Gastrocnemius medialis (tissue), 4 donors: Measurements from ENCODE around the gene CDH16. TPM values are rescaled to one million over a fixed set of nuclear protein-coding genes. Genes with fewer than 3 reads are reported as not detected.
A peak's percentile ranks its signal among the peaks of the same experiment; 100 is the strongest.

Experiments
- ATAC-seq, 2 donors: fragments of 150-250 bp; one replicate each; pipeline ENCODE4 v1.9.1; 2016
- DNase-seq, 2 donors: peaks; one replicate each; pipeline ENCODE4 v3.0.0-alpha.2; 2019
- H3K27ac ChIP-seq, 4 donors: fragments of 200-600 bp; sonication (generic); 1 replicate in 1 of 4; 2 replicates in 3 of 4; pipeline ENCODE4 v1.5.1; 2016 to 2018; ENCODE audit warnings: mild to moderate bottlenecking in 2 of 4, moderate library complexity in 1 of 4
- H3K27me3 ChIP-seq, 3 donors: fragments of 200-600 bp; sonication (generic) in 2 of 3; 1 replicate in 1 of 3; 2 replicates in 2 of 3; pipeline versions ENCODE4 v1.5.1 to v1.6.0; 2016 to 2019; ENCODE audit warnings: mild to moderate bottlenecking in 1 of 3, moderate library complexity in 1 of 3
- H3K36me3 ChIP-seq, 2 donors: fragments of 200-600 bp; sonication (generic) in 1 of 2; one replicate each; pipeline ENCODE4 v1.5.1; 2017 to 2018
- H3K4me1 ChIP-seq, 2 donors: fragments of 200-600 bp; sonication (generic) in 1 of 2; one replicate each; pipeline ENCODE4 v1.5.1; 2016 to 2017; ENCODE audit warnings: mild to moderate bottlenecking in 2 of 2
- H3K4me3 ChIP-seq, 4 donors: fragments of 200-600 bp; sonication (generic) in 3 of 4; 1 replicate in 1 of 4; 2 replicates in 3 of 4; pipeline ENCODE4 v1.5.1; 2016 to 2019; ENCODE audit warnings: mild to moderate bottlenecking in 2 of 4
- H3K9me3 ChIP-seq, 3 donors: fragments of 200-600 bp; sonication (generic) in 2 of 3; 1 replicate in 1 of 3; 2 replicates in 2 of 3; pipeline ENCODE4 v1.5.1; 2016 to 2019
- POLR2A ChIP-seq, 2 donors: fragments of 450-650 bp; IDR thresholded peaks; one replicate each; pipeline ENCODE4 v1.6.1; 2017; ENCODE audit warnings: antibody characterized with exemption in 2 of 2, mild to moderate bottlenecking in 2 of 2, moderate library complexity in 2 of 2
- in situ Hi-C, 4 donors: fragments of 200-750 bp; cut with MboI; loops; one replicate each; pipeline versions ENCODE4 v1.15.0 to v1.8.0; 2017; ENCODE audit warnings: low sequenced_read_pairs in 4 of 4
- intact Hi-C: fragments of 100-400 bp; cut with DNase I; formaldehyde crosslinking; loops from one replicate; pipeline ENCODE4 v1.15.1; 2023; ENCODE audit warnings: low total_unique reads
- total RNA-seq, 4 donors: library from RNA; depleted of rRNA; stranded (reverse); fragments of >200 nt; gene quantifications; one replicate each; pipeline versions ENCODE4 v1.1.0 to v1.2.3, GENCODE V29; 2016
- TF ChIP-seq, protein P1 (sequence below), 5 experiments: fragments of 450-650 bp in 3 of 5; fragments of 200-600 bp in 2 of 5; sonication (generic) in 2 of 5; IDR thresholded peaks in 4 of 5; conservative IDR thresholded peaks in 1 of 5; 1 replicate in 4 of 5; 2 replicates in 1 of 5; pipeline ENCODE4 v1.5.1; 2016 to 2019; ENCODE audit warnings: antibody characterized with exemption in 5 of 5, mild to moderate bottlenecking in 3 of 5, moderate library complexity in 3 of 5

The CDH16 gene
- total RNA-seq, 4 donors from 2014 or later = 0.10 to 0.87 (median 0.16) TPM; not detected in 1

- in situ Hi-C loops = no loop called here
- DNase-seq (no peak), ATAC-seq (no peak)
- Histone ChIP-seq H3K4me3 (peak overlapping the region; percentile 74 to 90 (median 82)), H3K36me3 (no peaks in the 10 kb centered on the region), H3K27me3 (no peaks in the 10 kb centered on the region), H3K4me1 (peaks cover 41 to 57% of the 10 kb centered on the region in 2 donors), H3K9me3 (no peaks in the 10 kb centered on the region), H3K27ac (peak overlapping the region; percentile 97 to 99 (median 97))
- no peak for TF ChIP-seq POLR2A (IDR thresholded peaks at IDR 0.05)
- TF ChIP-seq, protein P1, sequence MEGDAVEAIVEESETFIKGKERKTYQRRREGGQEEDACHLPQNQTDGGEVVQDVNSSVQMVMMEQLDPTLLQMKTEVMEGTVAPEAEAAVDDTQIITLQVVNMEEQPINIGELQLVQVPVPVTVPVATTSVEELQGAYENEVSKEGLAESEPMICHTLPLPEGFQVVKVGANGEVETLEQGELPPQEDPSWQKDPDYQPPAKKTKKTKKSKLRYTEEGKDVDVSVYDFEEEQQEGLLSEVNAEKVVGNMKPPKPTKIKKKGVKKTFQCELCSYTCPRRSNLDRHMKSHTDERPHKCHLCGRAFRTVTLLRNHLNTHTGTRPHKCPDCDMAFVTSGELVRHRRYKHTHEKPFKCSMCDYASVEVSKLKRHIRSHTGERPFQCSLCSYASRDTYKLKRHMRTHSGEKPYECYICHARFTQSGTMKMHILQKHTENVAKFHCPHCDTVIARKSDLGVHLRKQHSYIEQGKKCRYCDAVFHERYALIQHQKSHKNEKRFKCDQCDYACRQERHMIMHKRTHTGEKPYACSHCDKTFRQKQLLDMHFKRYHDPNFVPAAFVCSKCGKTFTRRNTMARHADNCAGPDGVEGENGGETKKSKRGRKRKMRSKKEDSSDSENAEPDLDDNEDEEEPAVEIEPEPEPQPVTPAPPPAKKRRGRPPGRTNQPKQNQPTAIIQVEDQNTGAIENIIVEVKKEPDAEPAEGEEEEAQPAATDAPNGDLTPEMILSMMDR (IDR thresholded peaks at IDR 0.05 in 4 of 5, conservative IDR thresholded peaks at IDR 0.05 in 1 of 5) = no peak
- intact Hi-C loops = loop anchor here (2.0 kb wide), 1 partner anchor 212 kb away; no protein-coding TSS in a partner anchor
Measured at GRCh38 chr16:66950437-66950836, 31.8 kb upstream of the CDH16 start.

- no peaks in the 10 kb centered on the region for H3K27me3 ChIP-seq
- DNase-seq = peak; percentile 52 to 77
- peak; percentile 24 to 44 for ATAC-seq
- H3K9me3 ChIP-seq = no peaks in the 10 kb centered on the region
- intact Hi-C loops (loop anchor here (1.0 kb wide), 1 partner anchor 49 kb away; no protein-coding TSS in a partner anchor), in situ Hi-C loops (no loop called here)
- peak overlapping the region; percentile 74 to 90 (median 82) for H3K4me3 ChIP-seq
- no peaks in the 10 kb centered on the region for H3K36me3 ChIP-seq
- peaks cover 37 to 54% of the 10 kb centered on the region in 2 donors for H3K4me1 ChIP-seq
- TF ChIP-seq, protein P1 (IDR thresholded peaks at IDR 0.05 in 4 of 5, conservative IDR thresholded peaks at IDR 0.05 in 1 of 5) = no peak
- peak; percentile 49 to 65 for TF ChIP-seq POLR2A (IDR thresholded peaks at IDR 0.05)
- H3K27ac ChIP-seq = peak overlapping the region; percentile 97 to 99 (median 97)
Measured at GRCh38 chr16:66949472-66949871, 30.8 kb upstream of the CDH16 start.

DNA sequence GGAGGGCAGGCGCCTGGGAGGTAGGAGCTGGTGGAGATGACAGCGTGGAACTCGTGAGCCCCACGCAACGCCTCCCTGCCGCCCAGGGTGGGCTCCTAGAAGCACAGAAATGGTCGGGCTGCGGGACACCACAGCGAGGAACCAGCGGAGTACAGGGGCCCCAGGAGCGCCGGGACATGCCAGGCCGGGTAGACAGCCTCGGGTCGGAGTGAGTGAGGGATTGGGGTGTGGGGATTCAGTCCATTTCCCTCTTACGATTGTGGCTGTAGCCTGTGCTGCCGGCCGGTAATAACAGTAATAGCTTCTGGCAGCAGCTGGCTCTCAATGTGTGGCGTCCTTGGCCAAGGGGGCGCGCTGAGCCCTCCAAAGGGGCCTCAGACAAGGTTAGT, 30.1 kb upstream of the CDH16 start:
- in situ Hi-C loops = no loop called here
- intact Hi-C loops = loop anchor here (1.0 kb wide), 1 partner anchor 49 kb away; no protein-coding TSS in a partner anchor
- DNase-seq (no peak), ATAC-seq (peak in 1 of 2 donors; percentile 0)
- peaks cover 0 to 2% of the 10 kb centered on the region in 2 donors for H3K36me3 ChIP-seq
- peaks cover 34 to 48% of the 10 kb centered on the region in 2 donors for H3K4me1 ChIP-seq
- H3K27me3 ChIP-seq = no peaks in the 10 kb centered on the region
- peak overlapping the region; percentile 74 to 90 (median 82) for H3K4me3 ChIP-seq
- TF ChIP-seq, protein P1 (IDR thresholded peaks at IDR 0.05 in 4 of 5, conservative IDR thresholded peaks at IDR 0.05 in 1 of 5) = no peak
- no peak for TF ChIP-seq POLR2A (IDR thresholded peaks at IDR 0.05)
- peak overlapping the region; percentile 97 to 99 (median 97) for H3K27ac ChIP-seq
- H3K9me3 ChIP-seq = no peaks in the 10 kb centered on the region

DNA sequence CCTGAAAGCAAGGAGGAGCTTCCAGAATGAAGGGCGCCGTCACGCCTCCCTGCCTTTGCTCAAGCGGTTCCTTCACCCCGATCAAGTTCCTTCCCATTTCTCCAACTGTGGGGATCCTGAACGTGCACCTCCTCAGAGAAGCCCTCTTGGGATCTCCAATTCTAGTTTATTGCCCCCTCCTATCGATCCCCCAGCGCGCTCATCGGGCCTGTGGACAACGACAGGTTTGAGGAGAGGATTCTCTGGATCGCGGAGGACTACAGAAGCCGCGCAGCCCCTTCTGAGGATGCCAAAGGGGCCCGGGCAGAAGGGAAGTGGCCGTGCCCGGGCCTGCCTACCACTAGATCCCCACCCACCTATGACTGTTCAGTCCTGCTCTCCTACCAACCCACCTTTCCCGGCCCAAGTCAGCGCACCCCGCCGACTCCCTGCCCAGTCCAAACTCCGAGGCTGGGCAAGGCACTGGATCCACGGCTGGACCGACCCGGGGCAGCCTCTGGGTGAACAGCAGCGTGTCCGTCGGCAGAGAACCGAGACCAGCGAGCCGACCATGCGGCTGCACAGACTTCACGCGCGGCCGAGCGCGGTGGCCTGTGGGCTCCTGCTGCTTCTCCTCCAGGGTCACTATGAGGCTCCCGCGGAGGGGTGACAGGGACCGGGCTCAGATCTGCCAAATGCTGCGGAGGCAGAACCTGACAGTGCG, 29.6 kb upstream of the CDH16 start:
- peaks cover 0 to 7% of the 10 kb centered on the region in 2 donors for H3K36me3 ChIP-seq
- TF ChIP-seq, protein P1 (IDR thresholded peaks at IDR 0.05 in 4 of 5, conservative IDR thresholded peaks at IDR 0.05 in 1 of 5) = no peak
- TF ChIP-seq POLR2A (IDR thresholded peaks at IDR 0.05) = no peak
- H3K27me3 ChIP-seq = no peaks in the 10 kb centered on the region
- no peaks in the 10 kb centered on the region for H3K9me3 ChIP-seq
- ATAC-seq = peak; percentile 14
- peaks cover 28 to 43% of the 10 kb centered on the region in 2 donors for H3K4me1 ChIP-seq
- peak overlapping the region; percentile 74 to 90 (median 82) for H3K4me3 ChIP-seq
- in situ Hi-C loops = no loop called here
- peak in 1 of 2 donors; percentile 53 for DNase-seq
- intact Hi-C loops = no loop called here
- peak overlapping the region; percentile 97 to 99 (median 97) for H3K27ac ChIP-seq
